Fibroblast of mammary gland (primary cell): ENCODE results near the gene CCDC121.
"Not testable (repeated sequence)": the region's sequence is repeated elsewhere in the genome, so short reads cannot be mapped to it uniquely, and the experiment has no call there.

Experiments
- DNase-seq: peaks from one replicate; pipeline ENCODE4 v3.0.0-alpha.2; 2010; ENCODE audit warnings: low read depth
- H3K4me3 ChIP-seq: 2 replicates; pipeline ENCODE4 v1.5.1; 2011; ENCODE audit warnings: low read depth, mild to moderate bottlenecking, low read length, moderate library complexity; ENCODE audit not compliant: control insufficient read depth
- CTCF ChIP-seq: conservative IDR thresholded peaks from 2 replicates; pipeline ENCODE4 v1.5.1; 2011; ENCODE audit warnings: low read depth, low read length, inconsistent platforms; ENCODE audit not compliant: control insufficient read depth, insufficient read depth

CCDC121 gene

GRCh38 chr2:27622921-27623384 lies 5.9 kb downstream of the CCDC121 start:
- no peak overlapping the region for H3K4me3 ChIP-seq
- peak; percentile 87 for DNase-seq
- no peak for TF ChIP-seq CTCF

- H3K4me3 ChIP-seq, result no peak overlapping the region
- peak; percentile 8 for TF ChIP-seq CTCF
- DNase-seq, result no peak
These were observed 7.3 kb downstream of the CCDC121 start for GRCh38 chr2:27621524-27621923.

- no peak for DNase-seq
- TF ChIP-seq CTCF, result no peak
- H3K4me3 ChIP-seq, result no peak overlapping the region
These were observed 13.5 kb downstream of the CCDC121 start for GRCh38 chr2:27615316-27615715.

GRCh38 chr2:27613985-27614384 lies 14.8 kb downstream of the CCDC121 start:
- no peak for TF ChIP-seq CTCF
- no peak for DNase-seq
- no peak overlapping the region for H3K4me3 ChIP-seq

GRCh38 chr2:27606611-27607010 lies 22.2 kb downstream of the CCDC121 start:
- no peak overlapping the region for H3K4me3 ChIP-seq
- TF ChIP-seq CTCF, result no peak
- peak; percentile 47 for DNase-seq

- H3K4me3 ChIP-seq, result no peak overlapping the region
- DNase-seq, result peak; percentile 25
- no peak for TF ChIP-seq CTCF
These were observed 32.2 kb downstream of the CCDC121 start for GRCh38 chr2:27596627-27597026.

GRCh38 chr2:27595412-27595811 lies 33.4 kb downstream of the CCDC121 start:
- not testable (repeated sequence) for DNase-seq, H3K4me3 ChIP-seq

- not testable (repeated sequence) for DNase-seq, H3K4me3 ChIP-seq
These were observed 34.6 kb downstream of the CCDC121 start for GRCh38 chr2:27594020-27594703.
